Stimulated activated CD4-positive, alpha-beta T cell treated with anti-CD3 and anti-CD28 coated beads, Interleukin-2, amount 100 ng/mL, for 24 hours (primary cell): ENCODE measurements around the gene AGBL2.

Source experiments
- DNase-seq, 2 donors: peaks; one replicate each; pipeline ENCODE4 v3.0.0-alpha.2; 2020

The AGBL2 gene

DNA sequence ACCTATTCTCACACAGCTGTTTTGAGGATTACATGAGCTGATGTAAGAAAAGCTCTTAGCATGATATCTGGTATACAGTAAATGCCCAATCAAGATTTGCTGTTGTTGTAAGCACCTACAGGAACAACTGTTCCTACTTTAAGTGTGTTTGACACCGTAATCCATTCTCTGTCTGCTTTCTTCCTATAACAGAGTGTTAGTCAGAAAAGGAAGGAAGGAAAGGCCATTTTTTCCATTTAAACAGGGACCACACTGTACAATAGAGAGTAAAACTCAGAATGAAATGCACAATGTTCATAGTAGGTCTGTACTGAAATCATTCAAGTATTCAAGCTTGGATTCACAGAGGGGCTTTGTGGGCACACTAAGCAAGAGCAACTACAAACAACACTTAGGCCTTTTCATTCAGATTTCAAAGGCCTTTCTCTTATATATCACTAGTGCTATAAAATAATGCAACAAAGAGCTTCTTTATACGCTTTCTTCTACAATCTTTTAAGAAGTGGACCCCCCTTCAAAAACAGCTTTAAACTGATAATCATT, 94.3 kb downstream of the AGBL2 start:
- DNase-seq: no peak

DNA sequence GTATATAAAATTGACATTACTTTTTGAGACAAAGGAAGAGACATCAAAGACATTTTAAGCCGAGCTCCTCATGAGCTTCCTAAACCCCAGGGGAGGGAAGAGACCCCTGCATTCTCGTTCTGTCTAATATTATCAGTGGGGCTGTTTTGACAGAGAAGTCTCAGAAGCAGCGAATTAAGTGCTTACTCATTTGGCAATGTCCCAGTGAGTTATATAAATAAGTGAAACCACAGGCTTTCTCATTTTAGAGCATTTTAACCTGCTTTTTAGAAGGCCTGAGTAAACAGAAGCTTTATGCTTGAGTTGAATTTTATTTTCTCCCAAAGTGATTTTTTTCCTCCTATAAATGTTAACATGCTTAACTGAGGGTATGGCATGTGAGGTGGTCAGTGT, 97.8 kb downstream of the AGBL2 start:
- DNase-seq: no peak

DNA sequence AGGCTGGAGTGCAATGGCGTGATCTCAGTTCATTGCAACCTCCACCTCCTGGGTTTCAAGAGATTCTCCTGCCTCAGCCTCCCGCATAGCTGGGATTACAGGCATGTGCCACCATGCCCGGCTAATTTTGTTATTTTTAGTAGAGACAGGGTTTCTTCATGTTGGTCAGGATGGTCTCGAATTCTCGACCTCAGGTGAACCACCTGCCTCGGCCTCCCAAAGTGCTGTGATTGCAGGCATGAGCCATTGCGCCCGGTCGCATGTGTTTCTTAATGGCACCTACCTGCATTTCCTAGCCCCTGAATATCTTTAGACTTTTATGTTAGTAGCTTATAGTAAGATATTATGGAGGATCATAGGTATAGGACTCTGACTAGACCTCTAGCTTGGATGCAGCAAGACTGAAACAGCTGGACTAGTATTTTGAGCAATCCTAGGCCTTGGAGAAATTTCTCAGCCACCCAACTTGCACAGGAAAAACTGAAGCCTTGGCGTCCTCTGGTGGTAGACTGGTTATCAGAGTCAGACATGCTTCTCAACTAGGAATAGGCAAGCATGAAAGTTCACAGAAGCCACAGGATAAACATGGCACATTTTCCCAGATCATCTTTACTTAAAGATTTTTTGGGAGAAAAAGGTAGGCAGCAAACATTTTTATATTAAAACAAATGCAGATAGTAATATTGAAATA, 98.3 kb downstream of the AGBL2 start:
- no peak for DNase-seq

DNA sequence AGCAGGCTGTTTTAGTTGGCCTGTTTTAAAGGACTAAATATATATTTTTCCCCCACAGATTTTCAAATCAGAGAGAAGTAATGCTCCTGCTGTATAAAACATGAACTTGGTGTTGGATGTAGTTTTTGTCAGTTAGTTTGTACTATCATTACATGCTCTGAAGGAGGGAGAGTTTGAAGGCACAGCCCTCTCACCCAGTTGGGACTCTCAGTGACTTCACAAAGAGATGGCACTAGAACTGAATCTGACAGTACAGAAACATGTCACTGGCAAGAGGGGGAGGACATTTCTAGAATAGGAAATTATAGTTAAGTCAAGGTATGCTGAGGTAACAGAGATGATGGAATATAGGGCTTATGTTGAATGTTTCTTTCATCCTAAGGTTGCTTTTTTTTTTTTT, 99.9 kb downstream of the AGBL2 start:
- no peak for DNase-seq

DNA sequence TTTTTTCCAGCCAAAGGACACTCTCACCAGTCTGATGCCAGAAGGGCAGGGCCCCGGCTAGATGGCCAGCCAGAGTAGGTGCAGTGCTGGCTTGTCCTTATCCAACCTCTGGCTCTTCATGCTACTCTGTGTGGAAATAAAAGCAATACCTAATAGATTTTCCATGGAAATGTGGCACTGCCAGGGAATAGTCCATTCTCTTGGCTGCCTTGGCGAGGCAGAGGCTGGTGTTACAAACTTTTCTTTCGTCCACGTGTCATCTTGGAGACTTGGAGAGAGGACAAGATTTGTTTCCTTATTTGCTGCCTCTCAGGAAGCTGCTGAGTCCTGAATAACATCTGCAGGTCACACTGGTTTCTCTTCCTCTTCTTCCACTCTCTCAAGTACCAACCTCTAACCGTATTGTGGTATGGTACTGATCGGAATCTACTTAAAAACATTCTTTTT, 103.8 kb downstream of the AGBL2 start:
- no peak for DNase-seq

DNA sequence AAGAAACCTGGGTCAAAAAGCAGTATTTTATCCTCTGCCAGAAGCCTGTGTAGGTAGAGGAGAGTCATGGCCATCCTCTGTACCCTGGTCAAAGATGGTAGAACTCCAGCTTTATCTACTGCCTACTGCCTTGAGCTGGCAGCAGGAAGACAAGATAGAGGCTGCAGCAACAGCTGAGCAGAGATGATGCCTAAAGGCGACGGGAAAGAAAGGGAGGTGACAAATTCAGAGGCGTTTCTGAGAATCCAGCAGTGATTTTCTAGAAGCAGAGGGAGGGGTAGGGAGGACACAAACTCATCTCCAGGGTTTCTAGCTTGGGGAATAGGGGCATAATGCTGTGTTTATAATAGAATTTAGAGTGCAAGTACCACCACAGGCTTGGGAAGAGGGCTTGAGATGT, 105.5 kb downstream of the AGBL2 start:
- DNase-seq: no peak
